GM12878 (cell line): Measurements from ENCODE around the gene RERE.

Experiments used
- CHD2 ChIP-seq: IDR thresholded peaks from 2 replicates; pipeline ENCODE4 v1.6.1; 2011; ENCODE audit warnings: low read depth, low read length, improper control_type of control experiment, borderline replicate concordance
- CTCF ChIP-seq, 3 experiments: IDR thresholded peaks in 2 of 3; conservative IDR thresholded peaks in 1 of 3; 2 replicates each; pipeline ENCODE4 v1.5.1; 2011; ENCODE audit warnings: low read depth in 3 of 3, low read length in 3 of 3, mild to moderate bottlenecking in 3 of 3, control low read depth in 2 of 3, moderate library complexity in 2 of 3, inconsistent platforms in 1 of 3, mixed read lengths in 1 of 3; ENCODE audit not compliant: control insufficient read depth in 2 of 3, insufficient read depth in 1 of 3; ENCODE audit errors: extremely low read depth in 1 of 3
- ESRRA ChIP-seq: IDR thresholded peaks from 2 replicates; pipeline ENCODE4 v1.6.1; 2012; ENCODE audit warnings: mild to moderate bottlenecking, low read length, improper control_type of control experiment
- ETV6 ChIP-seq, 2 experiments: fragments of 450-650 bp in 1 of 2; IDR thresholded peaks in 1 of 2; conservative IDR thresholded peaks in 1 of 2; 2 replicates each; pipeline ENCODE4 v1.6.1; 2014; ENCODE audit warnings: antibody characterized with exemption in 1 of 2, borderline replicate concordance in 1 of 2, low read depth in 1 of 2, mild to moderate bottlenecking in 1 of 2, moderate library complexity in 1 of 2
- FOXK2 ChIP-seq: fragments of 450-650 bp; IDR thresholded peaks from 2 replicates; pipeline ENCODE4 v1.6.1; 2017; ENCODE audit warnings: mild to moderate bottlenecking, moderate library complexity
- MXI1 ChIP-seq: fragments of 150-350 bp; IDR thresholded peaks from 2 replicates; pipeline ENCODE4 v1.6.1; 2011; ENCODE audit warnings: low read depth, mild to moderate bottlenecking, inconsistent platforms, low read length, improper control_type of control experiment
- PBX3 ChIP-seq: IDR thresholded peaks from 2 replicates; pipeline ENCODE4 v1.6.1; 2011; ENCODE audit warnings: mild to moderate bottlenecking, low read depth, low read length, moderate library complexity; ENCODE audit not compliant: insufficient replicate concordance
- POLR2A ChIP-seq: IDR thresholded peaks from 2 replicates; pipeline ENCODE4 v1.6.1; 2011; ENCODE audit warnings: low read depth, mild to moderate bottlenecking, low read length
- POLR2AphosphoS5 ChIP-seq: IDR thresholded peaks from 2 replicates; pipeline ENCODE4 v1.6.1; 2011; ENCODE audit warnings: mild to moderate bottlenecking, low read length, inconsistent platforms
- RAD21 ChIP-seq: IDR thresholded peaks from 2 replicates; pipeline ENCODE4 v1.6.1; 2011; ENCODE audit warnings: mild to moderate bottlenecking, low read depth, low read length, moderate library complexity; ENCODE audit not compliant: insufficient read depth
- RFX5 ChIP-seq: IDR thresholded peaks from 2 replicates; pipeline ENCODE4 v1.6.1; 2011; ENCODE audit warnings: low read depth, low read length, improper control_type of control experiment
- SMC3 ChIP-seq: IDR thresholded peaks from 2 replicates; pipeline ENCODE4 v1.6.1; 2011; ENCODE audit warnings: low read length, improper control_type of control experiment, borderline replicate concordance

GRCh38 chr1:8677782-8678181 is 139.7 kb downstream of the RERE start:
- TF ChIP-seq RAD21: no peak
- TF ChIP-seq ESRRA: no peak
- TF ChIP-seq MXI1: no peak
- no peak for TF ChIP-seq SMC3
- no peak for TF ChIP-seq POLR2AphosphoS5
- TF ChIP-seq ETV6 (conservative IDR thresholded peaks at IDR 0.05 in 1 of 2, IDR thresholded peaks at IDR 0.05 in 1 of 2; ENCODE audit: borderline replicate concordance in 1 of 2, low read depth in 1 of 2): no peak
- TF ChIP-seq PBX3: no peak
- no peak for TF ChIP-seq FOXK2
- no peak for TF ChIP-seq POLR2A
- no peak for TF ChIP-seq RFX5
- TF ChIP-seq CTCF (IDR thresholded peaks at IDR 0.05 in 2 of 3, conservative IDR thresholded peaks at IDR 0.05 in 1 of 3; ENCODE audit: control insufficient read depth in 2 of 3, extremely low read depth in 1 of 3, insufficient read depth in 1 of 3, low read depth in 3 of 3, low read length in 3 of 3): no peak
- TF ChIP-seq CHD2: no peak
